ENCODE results near the gene HAL. TPM values are rescaled to one million over a fixed set of nuclear protein-coding genes. Genes with fewer than 3 reads are reported as not detected.
A peak's percentile ranks its signal among the peaks of the same experiment; 100 is the strongest.

Gene HAL
- under 1 TPM in 6 of 10 donors, not detected in 4; 0.15 to 0.93 (median 0.43) TPM for total RNA-seq
- polyA plus RNA-seq: under 1 TPM; 0.07 to 0.15 TPM
- long read RNA-seq, donor 1: 0 reads
- long read RNA-seq, donor 2: 0 reads
- long read RNA-seq, donor 3: 0 reads

- TF ChIP-seq, protein P1, sequence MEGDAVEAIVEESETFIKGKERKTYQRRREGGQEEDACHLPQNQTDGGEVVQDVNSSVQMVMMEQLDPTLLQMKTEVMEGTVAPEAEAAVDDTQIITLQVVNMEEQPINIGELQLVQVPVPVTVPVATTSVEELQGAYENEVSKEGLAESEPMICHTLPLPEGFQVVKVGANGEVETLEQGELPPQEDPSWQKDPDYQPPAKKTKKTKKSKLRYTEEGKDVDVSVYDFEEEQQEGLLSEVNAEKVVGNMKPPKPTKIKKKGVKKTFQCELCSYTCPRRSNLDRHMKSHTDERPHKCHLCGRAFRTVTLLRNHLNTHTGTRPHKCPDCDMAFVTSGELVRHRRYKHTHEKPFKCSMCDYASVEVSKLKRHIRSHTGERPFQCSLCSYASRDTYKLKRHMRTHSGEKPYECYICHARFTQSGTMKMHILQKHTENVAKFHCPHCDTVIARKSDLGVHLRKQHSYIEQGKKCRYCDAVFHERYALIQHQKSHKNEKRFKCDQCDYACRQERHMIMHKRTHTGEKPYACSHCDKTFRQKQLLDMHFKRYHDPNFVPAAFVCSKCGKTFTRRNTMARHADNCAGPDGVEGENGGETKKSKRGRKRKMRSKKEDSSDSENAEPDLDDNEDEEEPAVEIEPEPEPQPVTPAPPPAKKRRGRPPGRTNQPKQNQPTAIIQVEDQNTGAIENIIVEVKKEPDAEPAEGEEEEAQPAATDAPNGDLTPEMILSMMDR (IDR thresholded peaks at IDR 0.05): no peak
- WGBS, 2 donors: 65 to 70% methylated on average over 7 of the region's 7 CpGs
Measured at GRCh38 chr12:95996034-95996658, at the start of gene HAL. HAL (minus strand) TSS chr12:95996344; CDS start chr12:95995910, 434 bp downstream.

GRCh38 chr12:96045566-96045965, 49.4 kb upstream of the HAL start:
- 80 to 90% methylated on average over 7 of the region's 7 CpGs for WGBS, 2 donors

More at GRCh38 chr12:95996034-95996658, at the start of gene HAL:
- H3K4me1 ChIP-seq: peaks cover 0 to 13% (median 0%) of the 10 kb centered on the region in 9 donors
- peak within 1 kb of the TSS in 1 of 10 donors; percentile 33 for H3K4me3 ChIP-seq
- DNase-seq: no peak
- intact Hi-C loops (cut with DNase I): loop anchor here in 7 of 10 donors (5.0 to 10.0 kb wide), 6 partner anchors 79 to 411 kb away; no protein-coding TSS in a partner anchor
- peak within 1 kb of the TSS in 1 of 10 donors; percentile 68 for H3K27ac ChIP-seq
- peaks cover 0 to 8% (median 0%) of the 10 kb centered on the region in 7 donors for H3K27me3 ChIP-seq
- H3K36me3 ChIP-seq: peaks cover 0 to 17% (median 0%) of the 10 kb centered on the region in 9 donors
- peak in 3 of 8 donors; percentile 47 to 63 (median 61) for ATAC-seq
- H3K9me3 ChIP-seq: no peaks in the 10 kb centered on the region

DNA sequence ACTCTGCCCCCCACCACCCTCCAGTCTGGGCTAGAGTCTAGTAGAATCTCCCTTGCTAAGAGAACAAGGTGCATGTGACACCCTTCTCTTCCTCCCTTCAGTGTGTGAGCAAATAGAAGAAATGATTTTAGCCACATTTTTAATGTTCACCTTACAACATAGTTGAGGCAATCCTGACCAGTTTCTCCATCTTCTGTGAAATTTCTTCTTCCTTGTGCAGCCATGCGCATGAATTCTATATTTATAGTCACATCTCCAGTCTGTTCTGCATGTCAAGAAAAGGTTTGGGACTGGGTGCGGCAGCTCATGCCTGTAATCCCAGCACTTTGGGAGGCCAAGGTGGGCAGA, 48.8 kb upstream of the HAL start:
- DNase-seq (no peak), ATAC-seq (peak in 1 of 8 donors; percentile 9)
- Histone ChIP-seq H3K36me3 (no peaks in the 10 kb centered on the region), H3K4me1 (peaks cover 0 to 64% (median 10%) of the 10 kb centered on the region in 9 donors), H3K27ac (peak overlapping the region in 3 of 10 donors; percentile 31 to 80 (median 52)), H3K27me3 (no peaks in the 10 kb centered on the region), H3K9me3 (no peaks in the 10 kb centered on the region), H3K4me3 (no peak overlapping the region)
- intact Hi-C loops (cut with DNase I): no loop called here
- TF ChIP-seq, protein P1 (IDR thresholded peaks at IDR 0.05): no peak
- 96% methylated on average over 2 of the region's 2 CpGs for WGBS, 2 donors

More at GRCh38 chr12:96045566-96045965, 49.4 kb upstream of the HAL start:
- Histone ChIP-seq H3K36me3 (no peaks in the 10 kb centered on the region), H3K27me3 (no peaks in the 10 kb centered on the region), H3K9me3 (no peaks in the 10 kb centered on the region), H3K4me1 (peaks cover 0 to 64% (median 10%) of the 10 kb centered on the region in 9 donors), H3K27ac (peak overlapping the region in 1 of 10 donors; percentile 80), H3K4me3 (no peak overlapping the region)
- DNase-seq: no peak
- no peak for ATAC-seq
- TF ChIP-seq, protein P1 (IDR thresholded peaks at IDR 0.05): no peak
- intact Hi-C loops (cut with DNase I): no loop called here

DNA sequence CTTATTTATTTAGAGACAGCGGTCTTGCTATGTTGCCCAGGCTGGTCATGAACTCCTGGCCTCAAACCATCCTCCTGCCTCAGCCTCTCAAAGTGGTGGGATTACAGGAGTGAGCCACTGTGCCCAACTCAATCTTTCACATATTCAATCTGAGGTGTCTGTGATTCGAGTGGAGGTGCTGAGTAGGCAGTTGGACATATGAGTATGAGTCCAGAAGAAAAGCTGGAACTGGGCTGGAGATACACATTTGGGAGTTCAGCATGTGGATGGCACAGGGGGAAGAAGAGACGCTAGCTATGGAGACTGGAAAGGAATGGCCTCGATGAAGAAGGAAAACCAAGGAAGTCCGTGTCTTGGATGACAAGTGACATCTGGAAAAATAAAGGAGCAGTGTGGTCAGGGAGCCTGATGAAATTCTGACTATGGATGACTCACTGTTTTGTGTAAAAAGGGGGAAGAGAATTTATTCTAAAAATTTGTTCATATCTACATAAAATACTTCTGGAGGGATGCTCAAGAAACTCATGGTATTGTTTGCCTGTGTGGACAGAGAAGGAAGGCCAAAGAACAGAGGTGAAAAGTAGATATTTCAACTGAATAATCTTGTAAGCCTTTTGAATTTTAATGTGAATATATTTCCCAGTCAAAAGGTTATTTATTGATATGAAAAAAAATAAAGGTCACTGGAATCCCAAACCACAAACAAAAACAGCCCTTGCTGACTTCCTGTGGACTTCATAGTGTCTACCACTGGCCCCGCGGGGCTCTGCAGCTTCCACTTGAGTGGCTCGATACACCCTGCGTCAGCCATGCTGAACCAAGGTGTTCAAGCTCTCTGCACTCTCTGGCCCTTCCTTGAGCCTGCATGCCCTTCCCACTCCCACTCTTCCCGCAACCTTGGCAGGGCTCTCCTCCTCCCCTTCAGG, 48.1 kb upstream of the HAL start:
- H3K4me3 ChIP-seq: no peak overlapping the region
- ATAC-seq: peak in 3 of 8 donors; percentile 25 to 45 (median 33)
- TF ChIP-seq, protein P1 (IDR thresholded peaks at IDR 0.05): no peak
- H3K4me1 ChIP-seq: peaks cover 0 to 59% (median 10%) of the 10 kb centered on the region in 9 donors
- H3K36me3 ChIP-seq: no peaks in the 10 kb centered on the region
- intact Hi-C loops (cut with DNase I): no loop called here
- peak overlapping the region in 3 of 10 donors; percentile 31 to 80 (median 52) for H3K27ac ChIP-seq
- DNase-seq: no peak
- H3K27me3 ChIP-seq: no peaks in the 10 kb centered on the region
- 64 to 75% methylated on average over 10 of the region's 10 CpGs for WGBS, 2 donors
- no peaks in the 10 kb centered on the region for H3K9me3 ChIP-seq
